Effector CD8-positive, alpha-beta T cell (primary cell): Measurements from ENCODE around the gene GRB10.
"Not testable (repeated sequence)": the region's sequence is repeated elsewhere in the genome, so short reads cannot be mapped to it uniquely, and the experiment has no call there.

Source experiments
- DNase-seq: peaks from one replicate; lab custom pipeline; 2025; lab: John Stamatoyannopoulos, UW

The GRB10 gene

DNA sequence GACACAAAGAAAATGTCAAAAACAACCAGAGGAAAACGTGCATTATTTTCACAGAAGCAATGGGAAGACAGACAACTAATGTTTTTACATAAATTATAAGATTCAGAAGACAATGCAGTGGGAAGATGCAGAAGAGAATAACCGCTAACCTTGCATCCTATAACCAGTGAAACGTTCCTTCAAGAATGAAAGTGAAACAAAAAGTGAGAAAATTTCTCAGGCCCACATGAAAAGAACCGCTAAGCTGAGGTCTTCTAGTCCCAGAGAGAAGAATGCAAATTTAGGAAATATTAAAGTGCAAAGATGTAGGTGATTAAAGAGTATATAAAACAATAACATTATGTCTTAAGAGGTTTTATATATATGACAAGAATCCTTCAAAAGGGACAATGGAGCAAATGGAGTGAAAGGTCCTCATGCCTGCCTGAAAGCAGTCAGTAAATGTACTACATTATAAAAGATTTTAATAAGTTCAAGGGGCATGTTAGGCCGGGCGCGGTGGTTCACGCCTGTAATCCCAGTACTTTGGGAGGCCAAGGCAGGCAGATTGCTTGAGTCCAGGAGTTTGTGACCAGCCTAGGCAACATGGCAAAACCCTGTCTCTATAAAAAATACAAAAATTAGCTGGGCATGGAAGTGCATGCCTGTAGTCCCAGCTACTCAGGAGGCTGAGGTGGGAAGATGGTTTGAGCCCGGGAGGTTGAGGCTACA is 174.3 kb downstream of the GRB10 start:
- no peak for DNase-seq

GRCh38 chr7:50607524-50608125 is 175.1 kb downstream of the GRB10 start:
- no peak for DNase-seq

DNA sequence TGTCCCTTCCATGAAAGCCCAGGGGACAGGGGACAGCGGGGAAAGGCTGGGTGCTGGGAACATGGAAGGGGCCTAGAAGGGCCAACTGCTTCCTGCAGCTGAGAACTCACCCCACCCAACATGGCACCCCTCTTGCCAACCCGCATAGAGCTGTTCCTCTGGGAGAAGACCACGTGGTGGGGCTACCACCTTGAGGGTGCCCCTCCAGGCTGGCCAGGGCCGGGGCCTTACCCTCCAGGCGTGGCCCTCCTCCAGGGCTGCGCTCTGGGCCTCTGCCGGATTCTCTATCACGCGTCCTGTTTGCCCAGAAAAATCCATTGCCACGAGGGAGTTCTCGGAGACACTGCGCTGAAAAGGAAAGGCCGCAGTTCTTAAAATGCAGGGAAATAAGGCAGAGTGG is 177.6 kb downstream of the GRB10 start:
- no peak for DNase-seq

DNA sequence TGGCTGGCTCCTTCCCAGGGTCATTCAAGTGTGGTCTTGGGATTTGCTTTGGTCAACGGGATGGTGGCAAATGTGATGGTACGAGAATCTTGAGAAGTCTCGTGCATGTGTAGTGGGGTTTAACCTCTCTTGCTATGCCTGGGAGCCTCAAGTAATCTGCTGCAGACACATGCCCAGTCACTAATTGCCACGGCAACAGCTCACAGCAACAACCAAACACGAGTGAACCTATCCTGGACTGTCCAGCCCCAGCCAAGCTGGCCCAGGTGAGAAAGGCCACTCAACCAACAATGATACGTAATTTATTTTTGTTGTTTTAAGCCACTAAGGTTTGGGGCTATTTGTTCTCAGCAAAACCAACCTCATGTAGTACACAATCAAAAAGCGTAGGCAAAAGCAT is 179.4 kb downstream of the GRB10 start:
- DNase-seq = no peak

DNA sequence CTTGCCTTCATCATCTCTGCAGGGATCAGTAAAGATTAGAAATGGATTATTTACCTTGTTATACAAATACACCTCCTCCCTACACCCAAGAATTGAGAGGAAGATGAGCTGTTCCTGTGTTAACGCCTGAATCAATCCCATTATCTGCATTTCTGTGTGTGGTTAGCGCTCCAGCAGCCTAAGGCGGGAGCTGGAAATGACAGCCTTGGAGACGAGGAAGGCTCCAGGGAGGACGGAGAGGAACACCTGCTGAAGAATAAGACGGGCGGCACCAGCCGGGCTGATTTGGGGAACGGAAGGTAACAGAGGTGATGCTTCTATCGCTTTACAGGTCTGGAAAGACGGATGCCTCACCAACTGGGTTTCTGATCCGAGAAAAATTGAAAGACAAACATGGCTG is 183.3 kb downstream of the GRB10 start:
- DNase-seq = no peak

DNA sequence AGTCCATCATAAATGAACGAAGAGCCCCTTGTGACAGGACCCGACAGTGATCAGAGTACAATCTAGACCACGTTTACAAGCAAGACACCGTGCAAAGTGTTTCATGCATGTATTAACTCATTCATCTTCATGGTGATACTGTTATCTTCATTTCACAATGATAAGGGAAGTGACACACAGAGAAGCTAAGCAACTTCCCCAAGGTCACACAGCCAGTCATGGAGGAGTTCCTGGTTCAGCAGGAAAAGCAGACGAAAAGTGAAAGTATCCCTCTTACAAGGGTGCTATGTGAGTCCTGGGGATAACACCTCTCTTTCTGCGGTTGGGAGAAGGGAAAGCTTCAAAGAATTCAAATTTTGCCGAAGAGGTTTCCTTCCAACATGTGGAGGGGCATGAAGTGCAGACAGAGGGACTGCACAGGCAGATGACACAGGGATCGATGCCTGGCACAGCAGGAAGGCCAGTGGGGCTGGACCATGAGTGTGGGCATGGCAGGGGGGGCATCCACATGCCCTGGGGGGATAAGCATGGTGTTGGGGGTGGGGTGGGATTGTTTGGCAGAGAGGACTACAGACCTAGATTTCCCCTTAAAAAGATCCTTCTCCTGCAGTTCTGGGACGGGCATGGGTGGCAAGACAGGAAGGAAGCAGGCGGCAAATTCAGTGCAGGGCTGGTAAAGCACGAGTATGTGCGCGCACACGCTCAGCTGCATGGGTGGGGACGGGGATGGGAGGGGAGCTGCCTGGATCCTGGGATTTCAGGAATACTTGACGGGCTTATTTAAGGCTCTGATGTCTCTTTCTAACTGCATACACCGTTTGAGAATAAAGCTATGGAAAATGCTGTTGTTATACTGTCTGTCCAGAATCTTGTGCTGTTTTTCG is 184.0 kb downstream of the GRB10 start:
- DNase-seq = no peak

GRCh38 chr7:50596484-50596883 is 186.2 kb downstream of the GRB10 start:
- no peak for DNase-seq

DNA sequence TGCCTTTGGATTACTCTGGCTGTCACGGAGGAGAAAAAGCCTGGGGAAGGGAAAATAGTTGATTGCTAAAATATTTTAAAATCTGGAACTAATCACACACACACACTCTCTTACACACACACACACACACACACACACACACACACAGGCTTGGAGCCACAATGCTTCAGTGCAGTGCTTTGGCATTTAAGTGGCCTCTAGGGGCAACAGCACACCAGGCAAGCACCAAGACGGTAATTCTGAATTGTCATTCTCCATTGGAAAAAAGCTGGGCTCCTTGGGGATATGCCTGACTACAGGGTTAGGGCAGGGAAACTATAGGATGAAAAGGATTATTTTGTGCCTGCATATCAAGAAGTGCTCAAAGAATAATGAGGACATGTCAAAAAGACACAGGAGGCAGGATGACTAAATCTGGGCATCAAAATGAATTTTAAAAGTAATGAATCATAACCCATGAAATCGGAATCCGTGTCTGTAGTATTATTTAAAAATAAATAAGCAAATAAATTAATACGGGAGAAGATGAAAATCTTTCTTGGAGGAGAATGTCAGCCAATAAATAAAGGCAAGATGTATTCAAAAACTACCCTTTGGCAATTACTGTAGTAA is 187.1 kb downstream of the GRB10 start:
- no peak for DNase-seq

GRCh38 chr7:50594734-50595485 is 187.8 kb downstream of the GRB10 start:
- no peak for DNase-seq

GRCh38 chr7:50594136-50594535 is 188.6 kb downstream of the GRB10 start:
- DNase-seq = no peak

GRCh38 chr7:50592940-50593339 is 189.8 kb downstream of the GRB10 start:
- DNase-seq = no peak

DNA sequence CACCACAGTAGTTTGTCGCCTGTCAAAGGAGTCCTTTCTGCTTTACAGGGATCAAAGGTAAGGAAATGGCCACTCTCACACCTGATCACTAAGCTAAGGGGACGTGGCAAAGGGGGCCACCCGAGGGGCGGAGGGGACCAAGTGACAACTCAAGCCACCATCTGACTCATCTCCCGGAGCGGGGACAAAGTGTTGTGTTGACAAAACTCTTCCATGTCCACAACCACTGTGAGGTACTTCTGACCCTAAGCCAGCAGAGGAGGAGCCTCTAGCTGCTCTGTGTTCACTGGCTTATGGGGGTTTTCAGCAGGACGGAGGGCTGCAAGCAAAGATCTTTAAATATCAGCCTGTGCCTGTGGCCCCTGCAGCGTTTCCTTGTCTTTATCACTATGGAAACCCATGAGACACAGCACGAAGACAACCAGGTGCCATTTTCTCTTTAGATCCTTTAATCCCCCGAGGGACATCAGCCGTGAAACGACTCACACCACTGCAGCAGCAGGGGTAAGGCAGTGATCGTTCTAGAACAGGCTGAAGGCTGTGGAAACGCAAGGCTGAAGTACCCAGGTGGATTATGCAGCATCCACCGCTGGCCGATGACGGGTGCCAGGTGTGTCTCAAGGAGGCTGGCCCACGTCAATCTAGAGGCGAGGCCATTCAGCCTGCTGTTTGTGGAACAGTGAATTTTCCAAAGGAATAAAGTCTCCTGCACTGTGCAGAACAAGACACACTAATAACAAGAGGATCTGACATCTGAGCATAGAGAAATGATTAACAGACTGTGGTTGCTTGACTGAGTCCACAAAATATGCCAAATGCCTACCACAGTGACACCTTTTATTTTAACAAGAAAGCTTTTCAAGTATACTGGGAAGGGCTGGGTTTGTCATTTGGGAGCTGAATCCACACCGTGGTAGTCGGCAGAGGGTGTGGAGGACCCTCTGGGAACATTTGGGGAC is 190.9 kb downstream of the GRB10 start:
- no peak for DNase-seq

DNA sequence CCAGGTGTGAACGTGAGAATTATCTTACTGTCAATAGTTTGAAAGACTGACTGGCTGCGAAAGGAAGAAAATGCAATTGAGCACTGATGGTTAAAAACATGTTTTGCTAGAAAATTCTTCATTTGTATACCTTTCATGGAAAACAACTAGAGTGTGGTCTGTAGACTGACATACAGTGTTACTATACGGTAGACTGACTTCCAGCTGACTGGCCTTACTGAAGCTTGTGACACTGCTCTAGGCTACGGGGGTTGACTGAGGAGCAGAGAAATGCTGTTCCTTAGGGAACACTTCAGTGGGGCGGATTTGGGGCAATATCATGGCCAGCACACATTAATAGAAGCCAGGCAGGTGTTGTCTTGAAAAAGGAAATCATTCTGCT is 191.6 kb downstream of the GRB10 start:
- DNase-seq = no peak

GRCh38 chr7:50590535-50590934 is 192.2 kb downstream of the GRB10 start:
- no peak for DNase-seq

DNA sequence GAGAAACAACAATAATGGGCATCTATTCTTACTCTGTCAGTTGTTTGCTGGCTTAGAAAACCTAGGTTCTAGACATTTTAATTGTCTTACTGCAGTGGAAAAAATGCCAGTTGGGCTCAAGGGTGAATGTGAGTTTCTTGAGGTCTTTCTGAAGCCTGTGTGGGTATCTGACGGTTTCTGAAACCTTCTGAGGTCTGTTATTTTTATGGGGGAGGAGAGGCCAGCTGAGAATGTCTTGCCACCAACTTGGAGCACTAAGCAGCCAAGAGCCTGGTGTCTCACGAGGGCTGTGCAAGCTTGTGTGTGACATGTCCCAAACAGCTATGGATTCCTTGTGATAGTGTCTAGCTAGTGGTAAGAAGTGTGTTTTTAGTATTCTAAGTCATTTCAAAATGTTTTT is 193.3 kb downstream of the GRB10 start:
- DNase-seq = no peak

- no peak for DNase-seq
These were observed 193.8 kb downstream of the GRB10 start for GRCh38 chr7:50588937-50589336.

DNA sequence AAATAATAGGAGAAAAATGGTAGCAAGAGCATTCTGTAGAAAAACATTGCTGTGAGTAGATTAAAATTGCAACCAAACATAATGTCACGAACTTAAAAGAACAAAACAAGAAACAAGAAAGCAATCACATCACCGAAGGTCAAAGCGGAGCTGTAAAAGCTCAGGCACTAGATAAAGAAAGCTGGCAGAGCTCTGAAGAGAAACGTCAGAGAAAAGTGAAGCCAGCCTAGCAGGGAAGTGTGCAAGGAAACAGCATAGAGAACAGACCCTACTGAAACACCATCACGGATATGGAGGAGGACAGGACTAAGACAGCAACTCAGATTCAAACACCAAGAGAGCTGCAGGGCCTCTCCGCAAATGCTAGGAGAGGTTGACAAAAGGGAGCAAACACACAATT is 195.0 kb downstream of the GRB10 start:
- DNase-seq = no peak

- no peak for DNase-seq
These were observed 197.8 kb downstream of the GRB10 start for GRCh38 chr7:50584793-50585408.

GRCh38 chr7:50584386-50584785 is 198.3 kb downstream of the GRB10 start:
- no peak for DNase-seq

GRCh38 chr7:50583295-50583694 is 199.4 kb downstream of the GRB10 start:
- not testable (repeated sequence) for DNase-seq
